Vagina (tissue), 2 donors: ENCODE measurements around the gene CFAP52. TPM values are rescaled to one million over a fixed set of nuclear protein-coding genes. Genes with fewer than 3 reads are reported as not detected.
A peak's percentile ranks its signal among the peaks of the same experiment; 100 is the strongest.

ENCODE experiments used
- DNase-seq, 2 donors: peaks; one replicate each; pipeline ENCODE4 v3.0.0-alpha.2; 2017; ENCODE audit errors: extremely low spot score in 2 of 2
- H3K27ac ChIP-seq: fragments of 200-600 bp; sonication (generic); one replicate; pipeline ENCODE4 v1.5.1; 2019
- H3K27me3 ChIP-seq: fragments of 200-600 bp; sonication (generic); one replicate; pipeline ENCODE4 v1.5.1; 2019
- H3K36me3 ChIP-seq, 2 donors: fragments of 200-600 bp; sonication (generic); one replicate each; pipeline ENCODE4 v1.5.1; 2017 to 2019
- H3K4me1 ChIP-seq: fragments of 200-600 bp; sonication (generic); one replicate; pipeline ENCODE4 v1.5.1; 2019
- H3K4me3 ChIP-seq, 2 donors: fragments of 200-600 bp; sonication (generic); 1 replicate in 1 of 2; 2 replicates in 1 of 2; pipeline ENCODE4 v1.5.1; 2016 to 2019
- H3K9me3 ChIP-seq: fragments of 200-600 bp; sonication (generic); one replicate; pipeline ENCODE4 v1.5.1; 2019
- POLR2A ChIP-seq, 2 donors: fragments of 450-650 bp; IDR thresholded peaks; one replicate each; pipeline ENCODE4 v1.6.1; 2017; ENCODE audit warnings: antibody characterized with exemption in 2 of 2, mild to moderate bottlenecking in 2 of 2, moderate library complexity in 2 of 2
- POLR2AphosphoS5 ChIP-seq, 2 donors: sonication (generic); formaldehyde crosslinking; IDR thresholded peaks; one replicate each; pipeline ENCODE4 v1.9.0; 2017; ENCODE audit warnings: antibody characterized with exemption in 2 of 2, mild to moderate bottlenecking in 2 of 2, low read depth in 1 of 2; ENCODE audit not compliant: insufficient read depth in 1 of 2
- intact Hi-C: fragments of 100-400 bp; cut with DNase I; formaldehyde crosslinking; loops from one replicate; pipeline ENCODE4 v1.15.1; 2023
- total RNA-seq: library from RNA; depleted of rRNA; stranded (reverse); fragments of >200 nt; gene quantifications from one replicate; pipeline ENCODE4 v1.2.3, GENCODE V29; 2016
- TF ChIP-seq, protein P1 (sequence below), 3 experiments: fragments of 450-650 bp in 2 of 3; fragments of 200-600 bp in 1 of 3; sonication (generic) in 1 of 3; IDR thresholded peaks; one replicate each; pipeline ENCODE4 v1.5.1; 2017 to 2019; ENCODE audit warnings: antibody characterized with exemption in 3 of 3, mild to moderate bottlenecking in 2 of 3, moderate library complexity in 2 of 3

The CFAP52 gene
- total RNA-seq, 1 donor from 2014 or later = 2.5 TPM

- no peak for DNase-seq
- Histone ChIP-seq H3K36me3 (no peaks in the 10 kb centered on the region), H3K9me3 (no peaks in the 10 kb centered on the region), H3K4me3 (peak within 1 kb of the TSS; percentile 53 to 57), H3K27me3 (no peaks in the 10 kb centered on the region), H3K4me1 (peaks cover 20% of the 10 kb centered on the region), H3K27ac (peak within 1 kb of the TSS; percentile 17)
- TF ChIP-seq POLR2AphosphoS5 (IDR thresholded peaks at IDR 0.05; ENCODE audit: insufficient read depth in 1 of 2, low read depth in 1 of 2) = no peak
- TF ChIP-seq, protein P1, sequence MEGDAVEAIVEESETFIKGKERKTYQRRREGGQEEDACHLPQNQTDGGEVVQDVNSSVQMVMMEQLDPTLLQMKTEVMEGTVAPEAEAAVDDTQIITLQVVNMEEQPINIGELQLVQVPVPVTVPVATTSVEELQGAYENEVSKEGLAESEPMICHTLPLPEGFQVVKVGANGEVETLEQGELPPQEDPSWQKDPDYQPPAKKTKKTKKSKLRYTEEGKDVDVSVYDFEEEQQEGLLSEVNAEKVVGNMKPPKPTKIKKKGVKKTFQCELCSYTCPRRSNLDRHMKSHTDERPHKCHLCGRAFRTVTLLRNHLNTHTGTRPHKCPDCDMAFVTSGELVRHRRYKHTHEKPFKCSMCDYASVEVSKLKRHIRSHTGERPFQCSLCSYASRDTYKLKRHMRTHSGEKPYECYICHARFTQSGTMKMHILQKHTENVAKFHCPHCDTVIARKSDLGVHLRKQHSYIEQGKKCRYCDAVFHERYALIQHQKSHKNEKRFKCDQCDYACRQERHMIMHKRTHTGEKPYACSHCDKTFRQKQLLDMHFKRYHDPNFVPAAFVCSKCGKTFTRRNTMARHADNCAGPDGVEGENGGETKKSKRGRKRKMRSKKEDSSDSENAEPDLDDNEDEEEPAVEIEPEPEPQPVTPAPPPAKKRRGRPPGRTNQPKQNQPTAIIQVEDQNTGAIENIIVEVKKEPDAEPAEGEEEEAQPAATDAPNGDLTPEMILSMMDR (IDR thresholded peaks at IDR 0.05) = no peak
- TF ChIP-seq POLR2A (IDR thresholded peaks at IDR 0.05) = no peak
- intact Hi-C loops = no loop called here
Measured at GRCh38 chr17:9644910-9645751, 68.7 kb downstream of the CFAP52 start, which contains the start of gene USP43. USP43 (plus strand) TSS chr17:9645517; CDS start chr17:9645633, 116 bp downstream.

DNA sequence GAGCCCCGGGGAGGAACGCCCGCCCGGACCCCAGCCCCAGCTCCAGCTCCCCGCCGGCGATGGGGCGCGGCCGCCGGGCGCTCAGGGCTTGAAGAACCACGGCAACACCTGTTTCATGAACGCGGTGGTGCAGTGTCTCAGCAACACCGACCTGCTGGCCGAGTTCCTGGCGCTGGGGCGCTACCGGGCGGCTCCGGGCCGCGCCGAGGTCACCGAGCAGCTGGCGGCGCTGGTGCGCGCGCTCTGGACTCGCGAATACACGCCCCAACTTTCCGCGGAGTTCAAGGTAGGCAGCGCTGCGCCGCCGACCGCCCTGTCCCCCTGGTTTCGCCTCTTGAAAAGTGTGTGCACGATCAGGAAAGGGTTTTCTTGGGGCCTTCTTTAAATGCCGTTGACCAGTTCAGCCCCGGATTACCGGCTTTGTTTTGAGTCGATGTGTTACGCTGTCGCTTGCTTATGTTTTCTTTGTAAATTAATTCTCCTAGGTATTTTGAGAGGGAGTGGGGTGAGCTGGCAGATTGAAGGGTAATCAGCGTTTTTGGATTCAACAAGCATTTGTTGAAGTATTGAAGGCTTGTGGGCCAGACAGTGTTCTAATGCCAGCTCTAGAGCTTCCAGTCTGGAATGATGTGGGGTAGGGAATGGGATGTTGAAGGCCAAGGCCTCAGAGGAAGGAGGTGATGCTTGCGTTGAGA is 69.6 kb downstream of the CFAP52 start:
- intact Hi-C loops = no loop called here
- Histone ChIP-seq H3K27ac (peak overlapping the region; percentile 17), H3K4me3 (peak overlapping the region; percentile 53 to 57), H3K27me3 (no peaks in the 10 kb centered on the region), H3K4me1 (peaks cover 20% of the 10 kb centered on the region), H3K9me3 (no peaks in the 10 kb centered on the region), H3K36me3 (no peaks in the 10 kb centered on the region)
- TF ChIP-seq POLR2A (IDR thresholded peaks at IDR 0.05) = no peak
- no peak for TF ChIP-seq POLR2AphosphoS5 (IDR thresholded peaks at IDR 0.05; ENCODE audit: insufficient read depth in 1 of 2, low read depth in 1 of 2)
- TF ChIP-seq, protein P1 (IDR thresholded peaks at IDR 0.05) = no peak
- DNase-seq = no peak

GRCh38 chr17:9646546-9646885 is 70.1 kb downstream of the CFAP52 start:
- no peak overlapping the region for H3K27ac ChIP-seq

GRCh38 chr17:9647014-9647413 is 70.6 kb downstream of the CFAP52 start:
- Histone ChIP-seq H3K9me3 (no peaks in the 10 kb centered on the region), H3K4me1 (peaks cover 20% of the 10 kb centered on the region), H3K4me3 (no peak overlapping the region), H3K27me3 (no peaks in the 10 kb centered on the region), H3K27ac (no peak overlapping the region), H3K36me3 (no peaks in the 10 kb centered on the region)
- TF ChIP-seq, protein P1 (IDR thresholded peaks at IDR 0.05) = no peak
- no peak for TF ChIP-seq POLR2AphosphoS5 (IDR thresholded peaks at IDR 0.05; ENCODE audit: insufficient read depth in 1 of 2, low read depth in 1 of 2)
- no peak for DNase-seq
- intact Hi-C loops = no loop called here

More at GRCh38 chr17:9646546-9646885, 70.1 kb downstream of the CFAP52 start:
- intact Hi-C loops = no loop called here
- no peak for DNase-seq
- Histone ChIP-seq H3K4me3 (peak overlapping the region in 1 of 2 donors; percentile 53), H3K9me3 (no peaks in the 10 kb centered on the region), H3K27me3 (no peaks in the 10 kb centered on the region), H3K4me1 (peaks cover 20% of the 10 kb centered on the region), H3K36me3 (no peaks in the 10 kb centered on the region)
- TF ChIP-seq, protein P1 (IDR thresholded peaks at IDR 0.05) = no peak
- no peak for TF ChIP-seq POLR2A (IDR thresholded peaks at IDR 0.05)
- TF ChIP-seq POLR2AphosphoS5 (IDR thresholded peaks at IDR 0.05; ENCODE audit: insufficient read depth in 1 of 2, low read depth in 1 of 2) = no peak
